ENCODE measurements around the gene MTHFD1L.
"Not testable (repeated sequence)": the region's sequence is repeated elsewhere in the genome, so short reads cannot be mapped to it uniquely, and the experiment has no call there.

The MTHFD1L gene

GRCh38 chr6:151100326-151100725 lies 234.8 kb downstream of the MTHFD1L start:
- DNase-seq: no peak

GRCh38 chr6:151101161-151101815 lies 235.8 kb downstream of the MTHFD1L start:
- DNase-seq: no peak

- DNase-seq: no peak
Observed at GRCh38 chr6:151101816-151102694, 236.6 kb downstream of the MTHFD1L start.

- DNase-seq: no peak
Observed at GRCh38 chr6:151103266-151103665, 237.8 kb downstream of the MTHFD1L start.

GRCh38 chr6:151107897-151108427 lies 242.5 kb downstream of the MTHFD1L start:
- no peak for DNase-seq

- DNase-seq: no peak
Observed at GRCh38 chr6:151108548-151108947, 243.0 kb downstream of the MTHFD1L start.

GRCh38 chr6:151109361-151109760 lies 243.9 kb downstream of the MTHFD1L start:
- DNase-seq: no peak

- no peak for DNase-seq
Observed at GRCh38 chr6:151109869-151110575, 244.5 kb downstream of the MTHFD1L start.

- no peak for DNase-seq
Observed at GRCh38 chr6:151110576-151110905, 245.0 kb downstream of the MTHFD1L start.

- DNase-seq: no peak
Observed at GRCh38 chr6:151111670-151112069, 246.2 kb downstream of the MTHFD1L start.

- DNase-seq: no peak
Observed at GRCh38 chr6:151112130-151112529, 246.6 kb downstream of the MTHFD1L start.

GRCh38 chr6:151112884-151113283 lies 247.4 kb downstream of the MTHFD1L start:
- not testable (repeated sequence) for DNase-seq

GRCh38 chr6:151113641-151114040 lies 248.1 kb downstream of the MTHFD1L start:
- no peak for DNase-seq

GRCh38 chr6:151118461-151119123 lies 253.1 kb downstream of the MTHFD1L start:
- no peak for DNase-seq

GRCh38 chr6:151119823-151120524 lies 254.5 kb downstream of the MTHFD1L start:
- no peak for DNase-seq

GRCh38 chr6:151121900-151122299 lies 256.4 kb downstream of the MTHFD1L start:
- no peak for DNase-seq

- not testable (repeated sequence) for DNase-seq
Observed at GRCh38 chr6:151123641-151124040, 258.1 kb downstream of the MTHFD1L start.

- not testable (repeated sequence) for DNase-seq
Observed at GRCh38 chr6:151125242-151125641, 259.7 kb downstream of the MTHFD1L start.

GRCh38 chr6:151125651-151126416 lies 260.3 kb downstream of the MTHFD1L start:
- not testable (repeated sequence) for DNase-seq

GRCh38 chr6:151126417-151126724 lies 260.9 kb downstream of the MTHFD1L start:
- DNase-seq: not testable (repeated sequence)

GRCh38 chr6:151127133-151127798 lies 261.8 kb downstream of the MTHFD1L start:
- DNase-seq: not testable (repeated sequence)

All from DMS153 (cell line).